OCI-LY3 (cell line): Measurements from ENCODE around the gene DIPK1A.

Experiments
- H2AFZ ChIP-seq: fragments of 200-600, 300-600 bp; shearing (Covaris generic); 2 replicates; pipeline ENCODE4 v1.6.0; 2014; ENCODE audit warnings: antibody characterized with exemption, low read depth, low read length
- H3K27ac ChIP-seq: fragments of 200-600, 300-600 bp; sonication (generic); 2 replicates; pipeline ENCODE4 v1.5.1; 2014; ENCODE audit warnings: mild to moderate bottlenecking, low read length, moderate library complexity, mixed read lengths
- H3K27me3 ChIP-seq: fragments of 200-600, 300-600 bp; sonication (generic); 2 replicates; pipeline ENCODE4 v1.6.1; 2014; ENCODE audit warnings: low read depth, low read length, mixed read lengths
- H3K36me3 ChIP-seq: fragments of 200-600, 300-600 bp; sonication (generic); replicated peaks from 2 replicates; pipeline ENCODE3; 2014; ENCODE audit warnings: low read depth, low read length, mixed read lengths
- H3K4me1 ChIP-seq: fragments of 300-600, 200-600 bp; sonication (generic); 2 replicates; pipeline ENCODE4 v1.6.1; 2014; ENCODE audit warnings: low read length, mixed read lengths
- H3K4me2 ChIP-seq: fragments of 200-600, 300-600 bp; sonication (generic); 2 replicates; pipeline ENCODE4 v1.6.1; 2014; ENCODE audit warnings: low read length, mixed read lengths
- H3K4me3 ChIP-seq: fragments of 300-600, 200-600 bp; sonication (generic); 2 replicates; pipeline ENCODE4 v1.5.1; 2014; ENCODE audit warnings: antibody characterized with exemption, mild to moderate bottlenecking, low read length, moderate library complexity
- H3K79me2 ChIP-seq: fragments of 300-600, 200-600 bp; shearing (Covaris generic); 2 replicates; pipeline ENCODE4 v1.6.1; 2014; ENCODE audit warnings: mild to moderate bottlenecking, low read length, mixed read lengths
- H3K9ac ChIP-seq: fragments of 300-600, 200-600 bp; shearing (Covaris generic); 2 replicates; pipeline ENCODE4 v1.6.0; 2014; ENCODE audit warnings: mild to moderate bottlenecking, low read length, moderate library complexity
- H3K9me3 ChIP-seq: fragments of 200-600, 300-600 bp; shearing (Covaris generic); 2 replicates; pipeline ENCODE4 v1.6.1; 2014; ENCODE audit warnings: low read length, mixed read lengths; ENCODE audit not compliant: insufficient read depth
- H4K20me1 ChIP-seq: fragments of 200-600, 300-600 bp; sonication (generic); 2 replicates; pipeline ENCODE4 v1.6.1; 2016; ENCODE audit warnings: low read length, mixed read lengths; ENCODE audit not compliant: insufficient read depth
- CTCF ChIP-seq: fragments of 200-600, 300-600 bp; sonication (generic); IDR thresholded peaks from 2 replicates; pipeline ENCODE4 v1.5.1; 2014; ENCODE audit warnings: antibody characterized with exemption, low read length, low read depth
- EZH2phosphoT487 ChIP-seq: fragments of 200-600 bp; shearing (Covaris generic); IDR thresholded peaks from 2 replicates; pipeline ENCODE4 v1.6.1; 2018; ENCODE audit warnings: antibody characterized with exemption, mixed run types, low read depth

DIPK1A gene

GRCh38 chr1:92989936-92990583, 28.8 kb upstream of the DIPK1A start:
- Histone ChIP-seq H3K4me3 (no peak overlapping the region), H3K9me3 (no peaks in the 10 kb centered on the region), H3K9ac (no peak overlapping the region), H3K27me3 (no peaks in the 10 kb centered on the region), H3K27ac (no peak overlapping the region), H3K4me2 (no peak overlapping the region), H2AFZ (no peak overlapping the region), H3K36me3 (no peaks in the 10 kb centered on the region), H3K79me2 (no peaks in the 10 kb centered on the region), H3K4me1 (peaks cover 21% of the 10 kb centered on the region), H4K20me1 (no peaks in the 10 kb centered on the region)
- TF ChIP-seq CTCF (no peak), EZH2phosphoT487 (no peak)

DNA sequence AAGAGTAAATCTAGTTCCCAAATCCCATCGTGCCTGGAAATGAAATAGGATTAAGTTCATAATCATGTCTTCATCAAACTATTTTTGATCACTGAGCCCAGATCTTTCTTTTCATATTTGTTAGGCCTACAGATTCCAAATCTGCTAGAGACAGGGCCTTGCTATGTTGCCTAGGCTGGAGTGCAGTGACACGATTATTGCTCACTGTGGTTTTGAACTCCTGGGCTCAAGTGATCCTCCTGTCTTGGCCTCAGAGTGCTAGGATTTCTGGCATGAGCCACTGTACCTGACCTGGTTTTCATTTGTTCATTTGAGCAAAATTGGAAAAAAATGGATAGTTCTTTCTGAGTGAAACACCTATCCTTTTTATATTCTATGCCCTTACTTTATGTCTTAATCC, 28.0 kb upstream of the DIPK1A start:
- Histone ChIP-seq H3K9ac (no peak overlapping the region), H3K4me2 (no peak overlapping the region), H3K9me3 (no peaks in the 10 kb centered on the region), H3K4me3 (no peak overlapping the region), H3K27me3 (no peaks in the 10 kb centered on the region), H3K36me3 (no peaks in the 10 kb centered on the region), H3K27ac (no peak overlapping the region), H3K79me2 (no peaks in the 10 kb centered on the region), H3K4me1 (peaks cover 21% of the 10 kb centered on the region), H4K20me1 (no peaks in the 10 kb centered on the region), H2AFZ (no peak overlapping the region)
- TF ChIP-seq CTCF: no peak
- no peak for TF ChIP-seq EZH2phosphoT487

- Histone ChIP-seq H3K27ac (no peak overlapping the region), H4K20me1 (no peaks in the 10 kb centered on the region), H3K79me2 (no peaks in the 10 kb centered on the region), H3K36me3 (peaks cover 4% of the 10 kb centered on the region), H3K4me1 (peaks cover 9% of the 10 kb centered on the region), H3K4me2 (no peak overlapping the region), H3K9me3 (no peaks in the 10 kb centered on the region; the same call in 1 of the 2 replicates), H3K9ac (no peak overlapping the region), H3K27me3 (no peaks in the 10 kb centered on the region), H2AFZ (no peak overlapping the region), H3K4me3 (no peak overlapping the region)
- TF ChIP-seq CTCF: no peak
Measured at GRCh38 chr1:92987462-92987861, 26.2 kb upstream of the DIPK1A start.

GRCh38 chr1:92985101-92985500, 23.8 kb upstream of the DIPK1A start:
- Histone ChIP-seq H3K79me2 (no peaks in the 10 kb centered on the region; the same call in 1 of the 2 replicates), H3K27ac (no peak overlapping the region), H3K4me2 (no peak overlapping the region), H3K4me1 (peaks cover 20% of the 10 kb centered on the region), H3K9me3 (peaks cover 4% of the 10 kb centered on the region; the same call in 1 of the 2 replicates), H3K9ac (no peak overlapping the region), H3K36me3 (peaks cover 8% of the 10 kb centered on the region), H2AFZ (no peak overlapping the region), H3K27me3 (no peaks in the 10 kb centered on the region), H3K4me3 (no peak overlapping the region), H4K20me1 (no peaks in the 10 kb centered on the region)
- TF ChIP-seq CTCF: no peak
- TF ChIP-seq EZH2phosphoT487: no peak
